ENCODE results near the gene CCDC92. TPM values are rescaled to one million over a fixed set of nuclear protein-coding genes. Genes with fewer than 3 reads are reported as not detected.

Gene CCDC92
- polyA plus RNA-seq, 1 experiment = 35.9 TPM

- Histone ChIP-seq H3K36me3 (ENCODE audit: control insufficient read depth, insufficient read depth, low read length) (no peaks in the 10 kb centered on the region; the same call in none of the 2 replicates), H3K4me3 (ENCODE audit: low read depth, low read length) (no peak overlapping the region), H3K27me3 (ENCODE audit: control insufficient read depth, insufficient read depth, low read length) (no peaks in the 10 kb centered on the region)
- CTCF ChIA-PET = interaction anchor here (1.0 kb wide), 1 partner anchor 18 kb away, joined by 3 read pairs; no protein-coding TSS in a partner anchor
- DNase-seq (ENCODE audit: low read depth) = no peak
- TF ChIP-seq CTCF (IDR thresholded peaks at IDR 0.05; ENCODE audit: insufficient read depth, low read depth, low read length) = no peak
- POLR2A ChIA-PET = no interaction called here
These were observed 15.4 kb downstream of the CCDC92 start for GRCh38 chr12:123957196-123957595.

GRCh38 chr12:123956249-123956648 lies 16.4 kb downstream of the CCDC92 start:
- no peak for TF ChIP-seq CTCF (IDR thresholded peaks at IDR 0.05; ENCODE audit: insufficient read depth, low read depth, low read length)
- CTCF ChIA-PET = interaction anchor here (1.4 kb wide), 1 partner anchor 8 kb away, joined by 8 read pairs; no protein-coding TSS in a partner anchor
- no peak for DNase-seq (ENCODE audit: low read depth)

GRCh38 chr12:123954647-123955350 lies 17.8 kb downstream of the CCDC92 start:
- DNase-seq (ENCODE audit: low read depth) = no peak
- ChIA-PET POLR2A (no interaction called here), CTCF (interaction anchor here (0.7 to 1.4 kb wide), 2 partner anchors 9 to 182 kb away, joined by 3 to 8 read pairs; no protein-coding TSS in a partner anchor)
- H3K27me3 ChIP-seq (ENCODE audit: control insufficient read depth, insufficient read depth, low read length) = no peaks in the 10 kb centered on the region
- no peak overlapping the region for H3K4me3 ChIP-seq (ENCODE audit: low read depth, low read length)
- H3K36me3 ChIP-seq (ENCODE audit: control insufficient read depth, insufficient read depth, low read length) = no peaks in the 10 kb centered on the region; the same call in none of the 2 replicates
- no peak for TF ChIP-seq CTCF (IDR thresholded peaks at IDR 0.05; ENCODE audit: insufficient read depth, low read depth, low read length)

More at GRCh38 chr12:123956249-123956648, 16.4 kb downstream of the CCDC92 start:
- H3K36me3 ChIP-seq (ENCODE audit: control insufficient read depth, insufficient read depth, low read length) = no peaks in the 10 kb centered on the region; the same call in none of the 2 replicates
- H3K27me3 ChIP-seq (ENCODE audit: control insufficient read depth, insufficient read depth, low read length) = no peaks in the 10 kb centered on the region
- no peak overlapping the region for H3K4me3 ChIP-seq (ENCODE audit: low read depth, low read length)
- POLR2A ChIA-PET = no interaction called here

- no peak for TF ChIP-seq CTCF (IDR thresholded peaks at IDR 0.05; ENCODE audit: insufficient read depth, low read depth, low read length)
- Histone ChIP-seq H3K36me3 (ENCODE audit: control insufficient read depth, insufficient read depth, low read length) (no peaks in the 10 kb centered on the region), H3K27me3 (ENCODE audit: control insufficient read depth, insufficient read depth, low read length) (no peaks in the 10 kb centered on the region), H3K4me3 (ENCODE audit: low read depth, low read length) (no peak overlapping the region)
- ChIA-PET CTCF (no interaction called here), POLR2A (no interaction called here)
- DNase-seq (ENCODE audit: low read depth) = no peak
These were observed 20.6 kb downstream of the CCDC92 start for GRCh38 chr12:123952037-123952436.

GRCh38 chr12:123951467-123951866 lies 21.2 kb downstream of the CCDC92 start:
- CTCF ChIA-PET = no interaction called here
- no peak for DNase-seq (ENCODE audit: low read depth)
- H3K36me3 ChIP-seq (ENCODE audit: control insufficient read depth, insufficient read depth, low read length) = no peaks in the 10 kb centered on the region; the same call in 1 of the 2 replicates
- POLR2A ChIA-PET = no interaction called here
- no peak for TF ChIP-seq CTCF (IDR thresholded peaks at IDR 0.05; ENCODE audit: insufficient read depth, low read depth, low read length)
- no peaks in the 10 kb centered on the region for H3K27me3 ChIP-seq (ENCODE audit: control insufficient read depth, insufficient read depth, low read length)
- H3K4me3 ChIP-seq (ENCODE audit: low read depth, low read length) = no peak overlapping the region

All from BJ (cell line).